Prostate gland (tissue), 2 donors: ENCODE measurements around the gene TMEM132A. TPM values are rescaled to one million over a fixed set of nuclear protein-coding genes. Genes with fewer than 3 reads are reported as not detected.

Experiments used
- DNase-seq: peaks from one replicate; pipeline ENCODE4 v3.0.0-alpha.2; 2019; ENCODE audit warnings: low spot score
- H3K27ac ChIP-seq, 2 donors: fragments of 200-600 bp; sonication (generic); 2 replicates each; pipeline ENCODE4 v1.5.1; 2017 to 2019
- H3K27me3 ChIP-seq: fragments of 200-600 bp; sonication (generic); replicated peaks from 2 replicates; pipeline ENCODE4 v1.5.1; 2019; ENCODE audit not compliant: insufficient read depth
- H3K36me3 ChIP-seq, 2 donors: fragments of 200-600 bp; sonication (generic); 1 replicate in 1 of 2; 2 replicates in 1 of 2; pipeline versions ENCODE4 v1.5.1 to v1.8.1; 2017 to 2019
- H3K4me1 ChIP-seq: fragments of 200-600 bp; sonication (generic); replicated peaks from 2 replicates; pipeline ENCODE4 v1.5.1; 2019
- H3K4me3 ChIP-seq, 2 donors: fragments of 200-600 bp; sonication (generic); 2 replicates each; pipeline ENCODE4 v1.5.1; 2017 to 2019
- H3K9me3 ChIP-seq: fragments of 200-600 bp; sonication (generic); 2 replicates; pipeline ENCODE4 v1.5.1; 2017
- POLR2A ChIP-seq: fragments of 450-650 bp; IDR thresholded peaks from one replicate; pipeline ENCODE4 v1.6.1; 2016; ENCODE audit warnings: antibody characterized with exemption, mild to moderate bottlenecking
- POLR2AphosphoS5 ChIP-seq: sonication (generic); formaldehyde crosslinking; IDR thresholded peaks from one replicate; pipeline ENCODE4 v1.6.1; 2017; ENCODE audit warnings: antibody characterized with exemption
- WGBS: methylation state at CpG from one replicate; pipeline ENCODE4 v1.1.5; 2018; 5-methylcytosine and 5-hydroxymethylcytosine counted together
- intact Hi-C: fragments of 100-400 bp; cut with DNase I; formaldehyde crosslinking; loops from one replicate; pipeline ENCODE4 v1.14.2; 2022
- total RNA-seq, 2 donors: library from RNA; depleted of rRNA; stranded (reverse); fragments of >200 nt; gene quantifications; one replicate each; pipeline ENCODE4 v1.1.0, GENCODE V29; 2016
- TF ChIP-seq, protein P1 (sequence below), 4 experiments: fragments of 200-600 bp in 2 of 4; fragments of 450-650 bp in 2 of 4; sonication (generic) in 2 of 4; IDR thresholded peaks; 1 replicate in 3 of 4; 2 replicates in 1 of 4; pipeline ENCODE4 v1.5.1; 2016 to 2019; ENCODE audit warnings: antibody characterized with exemption in 4 of 4, mild to moderate bottlenecking in 2 of 4, moderate library complexity in 2 of 4

The TMEM132A gene
- total RNA-seq, 2 donors from 2014 or later, result 18.7 to 44.5 TPM

DNA sequence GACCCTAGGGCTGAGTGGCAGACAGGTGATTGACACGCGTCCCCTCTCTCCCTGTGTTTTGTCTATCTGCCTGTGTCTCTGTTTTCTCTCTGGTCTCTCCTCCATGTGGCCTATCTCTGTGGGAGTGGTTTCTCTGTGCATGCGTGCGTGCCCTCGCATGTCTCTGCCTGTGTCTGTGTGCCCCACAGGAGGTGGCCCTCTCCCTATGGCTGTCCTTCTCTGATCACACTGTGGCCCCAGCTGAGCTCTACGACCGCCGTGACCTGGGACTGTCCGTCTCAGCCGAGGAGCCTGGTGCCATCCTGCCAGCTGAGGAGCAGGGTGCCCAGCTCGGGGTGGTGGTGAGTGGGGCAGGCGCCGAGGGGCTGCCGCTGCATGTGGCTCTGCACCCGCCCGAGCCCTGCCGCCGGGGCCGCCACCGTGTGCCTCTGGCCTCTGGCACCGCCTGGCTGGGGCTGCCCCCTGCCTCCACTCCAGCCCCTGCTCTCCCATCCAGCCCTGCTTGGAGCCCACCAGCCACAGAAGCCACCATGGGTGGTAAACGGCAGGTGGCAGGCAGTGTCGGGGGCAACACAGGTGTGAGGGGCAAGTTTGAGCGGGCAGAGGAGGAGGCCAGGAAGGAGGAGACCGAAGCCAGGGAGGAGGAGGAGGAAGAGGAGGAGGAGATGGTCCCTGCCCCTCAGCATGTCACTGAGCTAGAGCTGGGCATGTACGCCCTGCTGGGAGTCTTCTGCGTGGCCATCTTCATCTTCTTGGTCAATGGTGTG is 11.6 kb downstream of the TMEM132A start:
- DNase-seq, result no peak
- Histone ChIP-seq H3K9me3 (no peaks in the 10 kb centered on the region), H3K36me3 (no peaks in the 10 kb centered on the region), H3K27me3 (no peaks in the 10 kb centered on the region), H3K27ac (no peak overlapping the region), H3K4me1 (no peaks in the 10 kb centered on the region), H3K4me3 (no peak overlapping the region)
- 85% methylated on average over 27 of the region's 27 CpGs for WGBS
- TF ChIP-seq POLR2A (no peak), POLR2AphosphoS5 (no peak)
- TF ChIP-seq, protein P1, sequence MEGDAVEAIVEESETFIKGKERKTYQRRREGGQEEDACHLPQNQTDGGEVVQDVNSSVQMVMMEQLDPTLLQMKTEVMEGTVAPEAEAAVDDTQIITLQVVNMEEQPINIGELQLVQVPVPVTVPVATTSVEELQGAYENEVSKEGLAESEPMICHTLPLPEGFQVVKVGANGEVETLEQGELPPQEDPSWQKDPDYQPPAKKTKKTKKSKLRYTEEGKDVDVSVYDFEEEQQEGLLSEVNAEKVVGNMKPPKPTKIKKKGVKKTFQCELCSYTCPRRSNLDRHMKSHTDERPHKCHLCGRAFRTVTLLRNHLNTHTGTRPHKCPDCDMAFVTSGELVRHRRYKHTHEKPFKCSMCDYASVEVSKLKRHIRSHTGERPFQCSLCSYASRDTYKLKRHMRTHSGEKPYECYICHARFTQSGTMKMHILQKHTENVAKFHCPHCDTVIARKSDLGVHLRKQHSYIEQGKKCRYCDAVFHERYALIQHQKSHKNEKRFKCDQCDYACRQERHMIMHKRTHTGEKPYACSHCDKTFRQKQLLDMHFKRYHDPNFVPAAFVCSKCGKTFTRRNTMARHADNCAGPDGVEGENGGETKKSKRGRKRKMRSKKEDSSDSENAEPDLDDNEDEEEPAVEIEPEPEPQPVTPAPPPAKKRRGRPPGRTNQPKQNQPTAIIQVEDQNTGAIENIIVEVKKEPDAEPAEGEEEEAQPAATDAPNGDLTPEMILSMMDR (IDR thresholded peaks at IDR 0.05), result no peak
- intact Hi-C loops, result no loop called here

DNA sequence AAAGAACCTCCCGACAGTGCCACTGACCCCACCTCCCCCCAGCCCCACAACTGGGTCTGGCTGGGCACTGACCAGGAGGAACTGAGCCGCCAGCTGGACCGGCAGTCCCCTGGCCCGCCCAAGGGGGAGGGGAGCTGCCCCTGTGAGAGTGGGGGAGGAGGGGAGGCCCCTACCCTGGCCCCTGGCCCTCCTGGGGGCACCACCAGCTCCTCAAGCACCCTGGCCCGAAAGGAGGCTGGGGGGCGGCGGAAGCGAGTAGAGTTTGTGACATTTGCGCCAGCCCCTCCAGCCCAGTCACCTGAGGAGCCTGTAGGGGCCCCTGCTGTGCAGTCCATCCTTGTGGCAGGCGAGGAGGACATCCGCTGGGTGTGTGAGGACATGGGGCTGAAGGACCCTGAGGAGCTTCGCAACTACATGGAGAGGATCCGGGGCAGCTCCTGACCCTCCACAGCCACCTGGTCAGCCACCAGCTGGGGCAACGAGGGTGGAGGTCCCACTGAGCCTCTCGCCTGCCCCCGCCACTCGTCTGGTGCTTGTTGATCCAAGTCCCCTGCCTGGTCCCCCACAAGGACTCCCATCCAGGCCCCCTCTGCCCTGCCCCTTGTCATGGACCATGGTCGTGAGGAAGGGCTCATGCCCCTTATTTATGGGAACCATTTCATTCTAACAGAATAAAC is 12.3 kb downstream of the TMEM132A start:
- Histone ChIP-seq H3K27me3 (no peaks in the 10 kb centered on the region), H3K4me3 (no peak overlapping the region), H3K27ac (no peak overlapping the region), H3K9me3 (no peaks in the 10 kb centered on the region), H3K36me3 (no peaks in the 10 kb centered on the region), H3K4me1 (no peaks in the 10 kb centered on the region)
- TF ChIP-seq, protein P1 (IDR thresholded peaks at IDR 0.05), result no peak
- no peak for TF ChIP-seq POLR2A
- TF ChIP-seq POLR2AphosphoS5, result no peak
- whole genome bisulfite sequencing, result 89% methylated on average over 18 of the region's 18 CpGs
- intact Hi-C loops, result no loop called here
- DNase-seq, result no peak

DNA sequence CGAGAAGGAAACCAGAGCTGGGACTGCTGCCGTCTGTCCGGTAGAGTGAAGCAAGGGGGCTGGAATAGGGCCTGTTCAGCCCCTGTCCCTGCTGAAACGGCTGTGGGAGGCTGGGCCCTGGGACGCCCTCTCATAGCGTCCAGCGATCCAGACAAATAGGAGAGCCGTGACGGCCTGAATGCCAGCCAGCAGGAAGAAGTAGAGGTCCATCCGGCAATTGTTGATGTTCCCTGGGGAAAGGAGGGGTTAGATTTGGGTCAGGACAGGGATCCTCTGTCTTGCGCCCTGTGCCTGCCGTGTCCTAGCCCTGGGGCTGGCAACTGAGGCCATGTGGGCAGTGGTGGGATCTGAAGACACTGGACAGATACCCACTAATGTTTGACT is 12.9 kb downstream of the TMEM132A start:
- H3K4me1 ChIP-seq, result no peaks in the 10 kb centered on the region
- H3K4me3 ChIP-seq, result no peak overlapping the region
- intact Hi-C loops, result no loop called here
- TF ChIP-seq, protein P1 (IDR thresholded peaks at IDR 0.05), result no peak
- TF ChIP-seq POLR2A (no peak), POLR2AphosphoS5 (peak; percentile 11)
- 65% methylated on average over 12 of the region's 12 CpGs for WGBS
- no peaks in the 10 kb centered on the region for H3K27me3 ChIP-seq
- no peaks in the 10 kb centered on the region for H3K36me3 ChIP-seq
- no peak overlapping the region for H3K27ac ChIP-seq
- no peak for DNase-seq
- no peaks in the 10 kb centered on the region for H3K9me3 ChIP-seq

DNA sequence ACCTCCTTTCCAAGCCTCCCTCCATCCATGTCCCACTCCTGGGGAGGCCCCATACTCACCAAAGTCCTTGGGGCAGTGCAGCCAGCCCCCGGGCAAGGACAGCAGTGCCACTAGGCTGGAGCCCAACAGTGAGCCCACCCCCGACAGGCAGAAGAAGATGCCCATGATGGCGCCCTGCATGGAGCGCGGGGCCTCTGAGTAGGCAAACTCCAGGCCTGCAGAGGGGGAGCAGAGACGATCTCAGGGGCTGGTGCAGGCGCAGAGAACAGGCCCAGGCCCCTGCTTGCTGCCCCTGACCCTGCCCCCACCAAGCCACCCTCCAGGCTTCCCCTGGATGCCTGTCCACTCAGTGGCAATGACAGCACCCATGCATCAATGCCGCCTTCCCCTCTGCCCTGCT is 13.6 kb downstream of the TMEM132A start:
- Histone ChIP-seq H3K36me3 (no peaks in the 10 kb centered on the region), H3K27ac (no peak overlapping the region), H3K4me1 (no peaks in the 10 kb centered on the region), H3K4me3 (no peak overlapping the region), H3K27me3 (no peaks in the 10 kb centered on the region), H3K9me3 (no peaks in the 10 kb centered on the region)
- no peak for TF ChIP-seq POLR2AphosphoS5
- no peak for DNase-seq
- 90% methylated on average over 8 of the region's 8 CpGs for WGBS
- intact Hi-C loops, result no loop called here

DNA sequence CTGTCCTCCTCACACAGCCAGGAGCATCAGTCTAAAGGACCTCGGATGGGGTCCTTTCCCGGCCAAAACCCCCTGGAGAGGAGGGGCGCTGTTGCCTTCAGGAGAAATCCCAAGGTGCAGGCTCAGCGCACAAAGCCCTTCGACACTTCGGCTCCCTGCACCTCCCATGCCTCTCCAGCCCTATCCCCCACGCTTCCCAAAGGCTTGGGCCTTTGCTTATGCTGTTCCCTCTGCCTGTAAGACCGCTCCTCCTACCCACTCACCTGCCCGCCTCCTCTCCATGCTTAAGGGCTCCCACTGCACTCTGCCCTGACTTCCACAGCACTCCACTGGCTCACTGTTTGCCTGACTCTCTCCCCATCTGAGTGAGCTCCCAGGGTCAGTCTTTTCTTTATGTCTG is 14.2 kb downstream of the TMEM132A start:
- TF ChIP-seq, protein P1 (IDR thresholded peaks at IDR 0.05), result no peak
- TF ChIP-seq POLR2A (no peak), POLR2AphosphoS5 (no peak)
- DNase-seq, result no peak
- Histone ChIP-seq H3K27ac (no peak overlapping the region), H3K27me3 (no peaks in the 10 kb centered on the region), H3K9me3 (no peaks in the 10 kb centered on the region), H3K4me1 (no peaks in the 10 kb centered on the region), H3K4me3 (no peak overlapping the region), H3K36me3 (no peaks in the 10 kb centered on the region)
- 82% methylated on average over 9 of the region's 9 CpGs for WGBS
- intact Hi-C loops, result no loop called here
